Activated CD8-positive, alpha-beta memory T cell treated with anti-CD3 and anti-CD28 coated beads, Interleukin-2, amount 50 U/mL, for 1 hour (primary cell): ENCODE measurements around the gene TRIAP1.

Experiments used
- DNase-seq: peaks from one replicate; pipeline ENCODE4 v3.0.0-alpha.2; 2020; ENCODE audit errors: extremely low read depth

TRIAP1 gene

DNA sequence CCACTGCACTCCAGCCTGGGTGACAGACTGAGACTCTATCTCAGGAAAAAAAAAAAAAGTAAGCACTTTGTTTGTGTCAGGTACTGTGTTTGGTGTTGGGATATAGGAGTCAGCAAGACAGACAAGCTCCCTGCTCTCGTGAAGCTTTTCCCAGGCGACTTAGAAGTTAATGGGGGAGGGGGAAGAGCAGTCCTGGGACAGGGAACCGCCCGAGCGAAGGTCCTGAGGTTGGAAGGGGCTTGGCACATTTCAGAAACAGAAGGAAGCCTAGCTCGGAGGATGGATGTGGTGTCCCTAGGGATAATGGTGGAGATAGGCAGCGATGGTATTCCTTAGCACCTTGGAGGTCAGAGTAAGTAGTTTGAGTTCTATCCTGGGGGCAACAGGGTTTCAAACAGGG is 16.8 kb downstream of the TRIAP1 start:
- no peak for DNase-seq

- DNase-seq: no peak
These were observed 17.5 kb downstream of the TRIAP1 start for GRCh38 chr12:120428597-120429229.

GRCh38 chr12:120425797-120426196 is 20.4 kb downstream of the TRIAP1 start:
- no peak for DNase-seq

- no peak for DNase-seq
These were observed 23.2 kb downstream of the TRIAP1 start for GRCh38 chr12:120422892-120423456.

GRCh38 chr12:120421701-120422100 is 24.5 kb downstream of the TRIAP1 start:
- DNase-seq: no peak

GRCh38 chr12:120417917-120418580 is 28.1 kb downstream of the TRIAP1 start:
- DNase-seq: no peak

GRCh38 chr12:120416490-120417216 is 29.5 kb downstream of the TRIAP1 start:
- no peak for DNase-seq

DNA sequence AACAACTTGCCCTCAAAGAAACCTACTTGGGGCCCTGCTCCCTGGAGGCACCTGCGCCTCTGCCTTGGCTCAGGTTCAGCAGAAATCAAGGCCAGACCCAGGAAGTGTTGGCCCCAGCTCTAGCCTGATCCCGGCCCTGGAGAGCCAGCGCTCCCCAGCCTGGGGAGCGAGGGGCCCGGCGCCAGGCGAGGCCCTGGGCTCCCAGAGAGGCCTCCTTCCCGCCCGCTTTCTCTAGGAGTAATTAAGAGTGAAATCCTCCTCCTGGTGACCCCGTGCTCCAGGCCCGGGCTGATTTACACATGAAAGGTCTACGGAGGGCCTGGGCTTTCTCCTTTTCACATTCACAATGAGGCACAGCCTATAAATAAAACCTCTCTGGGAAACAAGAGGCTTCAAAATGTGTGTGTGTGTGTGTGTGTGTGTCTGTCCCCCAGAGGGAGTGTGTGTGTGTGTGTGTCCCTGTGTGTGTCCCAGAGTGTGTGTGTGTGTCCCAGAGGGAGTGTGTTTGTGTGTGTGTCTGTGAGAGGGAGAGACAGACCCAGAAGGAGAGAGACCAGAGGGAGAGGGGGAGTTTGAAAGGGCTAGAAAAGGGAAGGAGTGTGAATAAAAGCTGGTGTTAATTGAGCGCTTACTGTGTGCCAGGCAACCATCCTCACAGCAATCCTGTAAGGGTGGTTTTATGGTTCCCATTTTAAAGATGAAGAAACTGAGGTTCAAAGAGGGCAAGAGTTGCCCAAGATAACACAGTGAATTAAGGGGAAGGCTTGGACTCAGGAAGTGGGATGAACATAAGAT is 32.1 kb downstream of the TRIAP1 start:
- DNase-seq: no peak

GRCh38 chr12:120412421-120412820 is 33.8 kb downstream of the TRIAP1 start:
- DNase-seq: no peak

DNA sequence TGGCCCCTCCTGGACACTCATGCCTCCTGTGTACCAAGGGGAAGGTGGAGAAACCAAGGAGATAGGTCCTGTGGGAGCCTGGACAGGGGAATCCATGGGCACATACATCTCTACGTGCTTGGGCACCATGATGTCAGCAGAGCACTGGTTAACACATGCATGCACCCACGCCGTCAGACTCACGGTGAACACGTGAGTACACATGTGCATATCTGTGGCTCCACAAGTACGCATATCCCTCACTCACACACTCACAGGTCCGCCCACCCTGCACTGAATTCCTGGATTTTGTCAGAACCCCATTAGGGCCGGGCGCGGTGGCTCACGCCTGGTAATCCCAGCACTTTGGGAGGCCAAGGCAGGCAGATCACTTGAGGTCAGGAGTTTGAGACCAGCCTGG is 37.4 kb downstream of the TRIAP1 start:
- no peak for DNase-seq

DNA sequence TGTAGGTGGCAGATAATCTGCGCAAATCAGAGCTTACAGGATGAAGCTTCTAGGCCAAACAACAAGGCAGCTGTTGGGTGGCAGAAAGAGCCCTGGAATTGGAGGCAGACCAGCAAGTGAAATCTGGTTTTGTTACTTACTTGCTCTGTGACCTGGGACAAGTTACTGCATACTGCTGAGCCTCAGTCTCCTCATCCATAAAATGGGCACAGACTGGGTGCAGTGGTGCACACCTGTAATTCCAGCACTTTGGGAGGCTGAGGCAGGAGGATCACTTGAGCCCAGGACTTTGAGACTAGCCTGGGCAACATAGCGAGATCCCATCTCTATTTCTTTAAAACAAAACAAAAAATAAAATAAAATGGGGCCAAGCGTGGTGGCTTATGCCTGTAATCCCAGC is 39.6 kb downstream of the TRIAP1 start:
- DNase-seq: no peak

DNA sequence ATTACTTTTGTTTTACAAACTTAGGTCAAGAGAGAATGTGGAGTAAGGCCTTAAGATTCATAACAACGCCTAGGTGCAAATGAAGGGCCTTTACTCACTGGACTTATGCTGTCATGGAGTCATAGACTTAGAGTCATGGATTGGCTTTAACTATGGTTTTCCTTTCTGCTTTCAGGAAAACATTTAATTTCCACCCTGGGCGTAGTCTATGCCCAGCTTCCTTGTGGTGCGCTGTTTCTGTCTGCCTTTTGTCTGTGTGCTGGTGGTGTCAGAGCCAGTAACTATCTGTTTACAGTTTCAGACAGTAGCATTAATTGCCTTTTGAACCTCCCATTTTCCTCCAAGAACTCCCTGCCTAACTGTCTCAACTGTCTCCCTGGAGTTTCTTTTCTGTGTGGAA is 40.1 kb downstream of the TRIAP1 start:
- no peak for DNase-seq

GRCh38 chr12:120404271-120404670 is 41.9 kb downstream of the TRIAP1 start:
- DNase-seq: no peak

DNA sequence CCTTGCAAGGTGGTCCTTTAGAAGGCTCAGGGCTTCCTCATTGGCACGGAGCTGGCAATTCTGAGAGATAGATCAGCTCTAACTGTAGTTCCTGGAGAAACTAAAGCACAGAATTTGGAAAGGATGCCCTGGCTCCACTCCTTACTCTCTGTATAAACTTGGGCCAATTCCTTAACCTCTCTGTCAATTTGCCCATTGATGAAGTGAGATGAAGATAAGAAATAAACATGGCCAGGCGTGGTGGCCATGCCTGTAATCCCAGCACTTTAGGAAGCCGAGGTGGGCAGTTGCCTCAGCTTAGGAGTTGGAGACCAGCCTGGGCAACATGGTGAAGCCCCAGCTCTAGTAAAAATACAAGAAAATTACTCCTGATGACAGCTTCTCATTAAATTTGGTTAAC is 42.3 kb downstream of the TRIAP1 start:
- DNase-seq: no peak

- DNase-seq: no peak
These were observed 44.0 kb downstream of the TRIAP1 start for GRCh38 chr12:120402217-120402616.

- no peak for DNase-seq
These were observed 46.7 kb downstream of the TRIAP1 start for GRCh38 chr12:120399531-120399930.

GRCh38 chr12:120397824-120398540 is 48.2 kb downstream of the TRIAP1 start:
- DNase-seq: no peak

DNA sequence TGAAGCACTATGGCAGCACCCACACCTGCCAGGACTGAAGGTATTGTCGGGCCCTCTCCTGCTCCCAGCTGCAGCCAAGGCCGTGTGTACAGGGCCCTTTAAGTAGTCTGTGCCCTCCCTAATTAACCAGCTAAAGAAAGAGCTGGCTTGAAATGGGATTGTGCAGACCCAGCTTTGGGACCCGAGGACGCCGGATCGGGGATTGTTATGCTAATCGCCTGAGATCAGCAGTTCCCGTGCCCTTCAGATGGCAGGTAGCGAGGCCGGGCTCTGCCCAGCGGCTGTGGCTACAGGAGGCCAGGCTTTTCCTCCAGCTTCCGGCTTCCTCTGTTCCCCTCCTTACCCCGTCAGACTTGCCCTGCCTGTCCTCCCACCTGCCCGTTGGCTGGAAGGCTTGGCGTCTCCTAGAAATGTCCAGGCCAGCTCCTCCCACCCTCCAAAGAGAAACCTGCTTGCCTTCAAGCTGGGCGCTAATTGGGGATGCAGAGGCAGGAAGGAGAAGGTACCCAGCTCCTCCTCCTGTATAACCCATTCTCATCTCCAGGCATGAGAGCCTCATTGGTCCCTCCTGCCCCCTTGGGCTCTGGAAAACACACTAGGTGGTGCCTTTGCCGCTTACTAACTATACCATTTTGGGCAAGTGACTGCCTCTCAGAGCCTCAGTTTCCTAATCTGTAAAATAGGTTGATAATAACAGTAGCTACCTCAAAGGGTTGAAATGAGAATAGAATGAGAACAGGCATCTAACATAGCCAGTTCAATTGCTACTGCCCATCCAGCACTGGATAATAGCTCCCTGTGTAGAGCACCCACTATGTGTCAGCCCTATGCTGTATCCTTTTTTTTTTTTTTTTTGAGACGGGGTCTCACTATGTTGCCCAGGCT is 51.5 kb downstream of the TRIAP1 start:
- no peak for DNase-seq
